ENCODE results near the gene MVB12B. TPM values are rescaled to one million over a fixed set of nuclear protein-coding genes. Genes with fewer than 3 reads are reported as not detected.

Gene MVB12B
- total and polyA plus RNA-seq, 10 donors = 2.8 to 52.4 (median 34.8) TPM

GRCh38 chr9:126528111-126528510, 201.5 kb downstream of the MVB12B start:
- intact Hi-C loops (cut with DNase I; ENCODE audit: low total_unique reads) = no loop called here
- TF ChIP-seq CTCF (IDR thresholded peaks at IDR 0.05 in 8 of 11, conservative IDR thresholded peaks at IDR 0.05 in 3 of 11) (no peak), POLR2A (IDR thresholded peaks at IDR 0.05) (no peak), POLR2AphosphoS5 (IDR thresholded peaks at IDR 0.05) (no peak)
- 83 to 94% (median 88%) methylated on average over 11 to 14 of the region's 14 CpGs for WGBS, 5 donors
- H3K27me3 ChIP-seq (replicated peaks in 1 of 7) = peaks cover 0 to 26% (median 0%) of the 10 kb centered on the region in 7 donors
- peak overlapping the region in 1 of 8 donors; percentile 35 for H3K27ac ChIP-seq
- peak; percentile 71 for DNase-seq
- H3K4me3 ChIP-seq = no peak overlapping the region
- H3K4me1 ChIP-seq = peaks cover 0 to 73% (median 37%) of the 10 kb centered on the region in 6 donors
- no peaks in the 10 kb centered on the region for H3K9me3 ChIP-seq
- H3K36me3 ChIP-seq = no peaks in the 10 kb centered on the region

GRCh38 chr9:126528915-126529314, 202.3 kb downstream of the MVB12B start:
- peak; percentile 34 for DNase-seq
- 94 to 97% (median 95%) methylated on average over 10 of the region's 10 CpGs for WGBS, 5 donors

GRCh38 chr9:126531035-126531571, 204.5 kb downstream of the MVB12B start:
- intact Hi-C loops (cut with DNase I; ENCODE audit: low total_unique reads) = no loop called here
- H3K27ac ChIP-seq = peak overlapping the region in 2 of 8 donors; percentile 77 to 87
- DNase-seq = peak; percentile 55
- 82 to 88% (median 84%) methylated on average over 10 of the region's 10 CpGs for WGBS, 5 donors
- no peak overlapping the region for H3K4me3 ChIP-seq
- H3K36me3 ChIP-seq = no peaks in the 10 kb centered on the region
- no peaks in the 10 kb centered on the region for H3K9me3 ChIP-seq
- peaks cover 0 to 21% (median 5%) of the 10 kb centered on the region in 7 donors for H3K27me3 ChIP-seq (replicated peaks in 1 of 7)
- H3K4me1 ChIP-seq = peaks cover 0 to 63% (median 34%) of the 10 kb centered on the region in 6 donors
- no peak for TF ChIP-seq POLR2A (IDR thresholded peaks at IDR 0.05)
- TF ChIP-seq CTCF (IDR thresholded peaks at IDR 0.05 in 8 of 11, conservative IDR thresholded peaks at IDR 0.05 in 3 of 11) = no peak
- TF ChIP-seq POLR2AphosphoS5 (IDR thresholded peaks at IDR 0.05) = no peak

More at GRCh38 chr9:126528915-126529314, 202.3 kb downstream of the MVB12B start:
- Histone ChIP-seq H3K9me3 (no peaks in the 10 kb centered on the region), H3K4me1 (peaks cover 0 to 73% (median 37%) of the 10 kb centered on the region in 6 donors), H3K27me3 (replicated peaks in 1 of 7) (peaks cover 0 to 25% (median 0%) of the 10 kb centered on the region in 7 donors), H3K27ac (peak overlapping the region in 1 of 8 donors; percentile 35), H3K36me3 (no peaks in the 10 kb centered on the region), H3K4me3 (no peak overlapping the region)
- TF ChIP-seq POLR2A (IDR thresholded peaks at IDR 0.05) (no peak), POLR2AphosphoS5 (IDR thresholded peaks at IDR 0.05) (no peak), CTCF (IDR thresholded peaks at IDR 0.05 in 8 of 11, conservative IDR thresholded peaks at IDR 0.05 in 3 of 11) (no peak)
- intact Hi-C loops (cut with DNase I; ENCODE audit: low total_unique reads) = no loop called here

GRCh38 chr9:126531591-126531990, 205.0 kb downstream of the MVB12B start:
- peak overlapping the region in 2 of 8 donors; percentile 77 to 87 for H3K27ac ChIP-seq
- peaks cover 0 to 58% (median 31%) of the 10 kb centered on the region in 6 donors for H3K4me1 ChIP-seq
- no peak overlapping the region for H3K4me3 ChIP-seq
- H3K9me3 ChIP-seq = no peaks in the 10 kb centered on the region
- intact Hi-C loops (cut with DNase I; ENCODE audit: low total_unique reads) = no loop called here
- no peaks in the 10 kb centered on the region for H3K36me3 ChIP-seq
- DNase-seq = peak; percentile 51
- 66 to 92% (median 76%) methylated on average over 5 of the region's 5 CpGs for WGBS, 5 donors
- peaks cover 0 to 22% (median 5%) of the 10 kb centered on the region in 7 donors for H3K27me3 ChIP-seq (replicated peaks in 1 of 7)
- TF ChIP-seq POLR2A (IDR thresholded peaks at IDR 0.05) = no peak
- no peak for TF ChIP-seq CTCF (IDR thresholded peaks at IDR 0.05 in 8 of 11, conservative IDR thresholded peaks at IDR 0.05 in 3 of 11)
- no peak for TF ChIP-seq POLR2AphosphoS5 (IDR thresholded peaks at IDR 0.05)
